NCI-H2196 treated with DMSO at 0.1 percent for 48 hours (cell line): ENCODE data around the gene APRT.
"Not testable (repeated sequence)": the region's sequence is repeated elsewhere in the genome, so short reads cannot be mapped to it uniquely, and the experiment has no call there.

ENCODE experiments used
- DNase-seq: peaks from one replicate; lab custom pipeline; 2025; ENCODE audit not compliant: unreplicated experiment; lab: John Stamatoyannopoulos, UW

Gene APRT

DNA sequence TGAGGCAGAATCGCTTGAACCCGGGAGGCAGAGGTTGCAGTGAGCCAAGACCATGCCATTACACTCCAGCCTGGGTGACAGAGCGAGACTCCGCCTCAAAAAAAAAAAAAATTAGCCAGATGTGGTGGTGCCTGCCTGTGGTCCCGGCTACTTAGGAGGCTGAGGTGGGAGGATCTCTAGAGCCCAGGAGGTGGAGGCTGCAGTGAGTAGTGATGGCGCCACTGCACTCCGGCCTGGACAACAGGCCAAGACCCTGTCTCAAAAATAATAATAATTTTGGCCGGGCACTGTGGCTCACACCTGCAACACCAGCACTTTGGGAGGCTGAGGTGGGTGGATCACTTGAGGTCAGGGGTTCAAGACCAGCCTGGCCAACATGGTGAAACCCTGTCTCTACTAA, 23.0 kb downstream of the APRT start:
- not testable (repeated sequence) for DNase-seq

DNA sequence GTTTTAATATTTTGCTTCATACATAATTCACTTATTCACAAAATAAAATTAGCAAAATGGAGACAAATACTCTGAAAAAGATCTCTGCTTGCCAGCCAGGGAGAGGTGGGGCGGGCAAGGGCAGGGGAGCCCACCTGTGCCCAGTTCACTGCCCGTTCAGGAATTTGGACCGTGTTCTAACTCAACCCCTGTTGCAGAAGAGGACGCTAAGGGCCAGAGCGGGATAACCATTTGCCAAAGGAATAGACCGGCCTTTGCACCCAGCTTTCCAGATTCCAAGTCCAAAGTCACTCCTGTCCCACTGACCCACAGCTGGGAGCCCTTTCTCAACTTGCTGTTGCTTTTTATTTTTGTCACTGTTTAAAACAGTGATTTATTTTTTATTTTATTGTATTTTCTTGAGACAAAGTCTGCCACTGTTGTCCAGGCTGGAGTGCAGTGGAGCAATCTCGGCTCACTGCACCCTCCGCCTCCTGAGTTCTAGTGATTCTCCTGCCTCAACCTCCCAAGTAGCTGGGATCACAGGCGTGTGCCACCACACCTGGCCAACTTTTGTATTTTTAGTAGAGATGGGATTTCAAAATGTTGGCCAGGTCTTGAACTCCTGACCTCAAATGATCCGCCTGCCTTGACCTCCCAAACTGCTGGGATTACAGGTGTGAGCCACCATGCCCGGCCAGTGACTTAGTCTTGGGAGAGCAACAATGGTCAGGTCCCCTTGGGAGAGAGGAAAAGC, 24.0 kb downstream of the APRT start:
- DNase-seq, result no peak

DNA sequence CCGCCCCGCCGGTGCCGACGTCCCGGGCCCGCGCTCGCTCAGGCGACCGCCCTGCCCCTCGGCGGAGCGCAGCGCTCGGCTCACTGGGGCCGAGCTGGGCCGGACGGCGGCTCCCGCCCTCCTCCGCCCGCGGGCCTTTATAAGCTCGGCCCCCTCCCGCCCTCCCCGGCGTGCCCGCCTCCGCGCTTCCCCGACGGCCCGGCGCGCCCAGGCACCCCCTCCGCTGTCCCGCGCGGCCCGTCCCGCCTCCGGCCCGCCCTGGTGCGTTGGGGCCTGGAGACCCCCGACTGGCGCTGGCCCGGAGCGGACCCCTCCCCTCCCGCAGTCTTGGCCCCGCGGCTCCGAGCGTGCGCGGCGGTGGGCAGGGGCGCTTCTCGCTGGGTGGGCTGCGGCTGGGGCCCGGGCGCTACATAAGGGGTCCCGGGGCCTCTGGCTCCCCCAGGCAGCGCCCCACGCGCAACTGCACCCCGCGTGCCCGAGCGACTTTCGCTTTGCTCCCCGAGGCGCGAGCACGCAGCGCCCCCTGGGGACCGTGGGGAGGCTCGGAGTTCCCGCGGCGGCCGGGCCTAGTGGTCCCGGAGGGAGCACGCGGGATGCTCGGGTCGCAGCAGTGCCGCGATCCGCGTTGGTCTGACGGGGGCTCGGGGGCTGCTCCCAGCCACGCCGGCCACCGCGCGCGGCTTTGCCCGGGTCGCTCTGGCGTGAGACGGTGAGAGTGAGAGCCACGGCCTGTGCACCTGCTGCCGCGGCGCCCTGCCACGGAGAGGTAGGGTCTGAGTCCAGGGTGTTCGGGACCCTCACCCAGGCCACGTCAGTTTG, 26.4 kb downstream of the APRT start, which contains the start of gene PIEZO1:
TSS of gene PIEZO1 (minus strand) at position 115 of the 819 bp plus-strand sequence. CDS start 256 bp downstream, outside the sequence.
- no peak for DNase-seq

DNA sequence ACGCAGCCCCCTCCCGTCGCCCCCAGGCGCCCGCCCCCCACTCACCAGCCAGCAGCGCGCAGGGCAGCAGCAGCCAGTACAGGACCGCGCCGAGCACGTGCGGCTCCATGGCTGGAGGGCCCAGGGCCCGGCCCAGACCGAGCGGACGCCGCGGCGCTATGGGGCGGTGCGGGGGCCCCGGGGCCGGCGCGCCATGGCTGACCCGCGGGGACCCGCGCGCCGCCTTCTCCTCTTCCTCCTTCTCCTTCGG, 26.9 kb downstream of the APRT start:
- DNase-seq, result no peak

DNA sequence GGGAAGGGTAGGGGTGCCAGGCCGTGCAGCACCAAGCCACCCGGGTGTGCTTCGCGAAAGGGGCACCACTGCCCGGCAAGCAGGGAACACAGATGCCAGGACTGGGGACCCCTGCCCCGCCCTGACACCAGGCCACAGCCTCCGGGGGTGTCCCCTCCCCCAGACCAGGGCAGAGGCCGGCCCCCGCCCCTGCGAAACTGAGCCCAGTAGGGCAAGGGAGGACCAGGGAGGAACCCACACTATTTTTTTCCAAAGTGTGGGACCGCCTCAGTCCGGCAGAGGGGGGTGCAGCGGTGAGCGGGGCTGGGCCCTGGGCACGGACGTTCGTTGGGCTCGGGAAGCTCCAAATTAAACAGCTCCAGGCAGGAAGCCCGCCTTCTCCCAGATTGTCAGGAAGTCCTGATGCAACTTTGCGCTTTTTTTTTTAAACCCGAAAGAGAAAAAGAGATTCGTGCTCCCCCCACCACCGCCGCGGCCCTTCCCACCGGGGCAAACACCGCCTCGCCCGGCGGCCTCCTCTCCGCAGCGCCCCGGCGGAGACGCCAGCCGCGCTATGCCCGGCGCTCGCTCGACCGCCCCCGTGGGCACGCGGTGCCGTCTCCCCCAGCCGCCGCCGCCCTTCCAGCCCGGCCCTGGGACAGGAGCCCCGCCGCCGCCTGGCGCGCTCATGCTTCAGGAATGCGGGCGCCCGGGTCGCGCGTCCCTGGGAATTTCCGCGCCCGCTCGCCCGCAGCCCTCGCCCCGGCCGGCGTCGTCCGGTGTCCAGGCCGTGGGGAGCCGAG, 27.5 kb downstream of the APRT start:
- no peak for DNase-seq

DNA sequence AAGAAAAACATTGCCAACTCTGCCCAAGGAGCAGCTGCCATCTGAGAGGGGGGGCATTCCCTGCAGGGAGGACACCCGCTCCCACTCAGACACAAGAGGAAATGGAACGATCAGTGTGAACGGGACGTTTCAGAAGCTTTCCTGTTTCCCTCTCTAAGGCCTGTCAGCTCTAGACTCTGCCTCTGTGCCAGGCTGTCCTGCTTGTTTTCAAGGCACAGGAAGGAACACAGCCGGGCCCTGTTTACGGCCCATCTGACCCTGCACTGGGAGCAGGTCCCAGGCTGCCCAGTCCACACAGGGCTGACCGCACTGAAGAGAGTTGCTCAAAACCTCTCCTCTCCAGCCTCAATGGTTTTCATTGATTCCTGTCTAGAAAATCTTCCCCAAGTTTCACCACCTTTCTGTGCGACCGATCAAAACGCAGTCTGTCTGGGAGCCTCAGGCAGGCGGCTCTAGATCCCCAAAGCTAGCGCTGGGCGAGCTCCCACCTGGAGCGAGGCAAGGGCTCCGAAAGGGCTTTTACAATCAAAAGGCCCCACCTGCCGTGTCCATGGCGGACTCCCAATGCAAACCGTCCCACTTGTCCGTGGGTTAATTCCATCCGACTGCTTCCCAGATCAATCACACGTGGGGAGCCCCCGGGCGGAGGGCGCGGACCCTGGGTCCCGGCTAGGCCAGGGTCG, 28.2 kb downstream of the APRT start:
- no peak for DNase-seq

DNA sequence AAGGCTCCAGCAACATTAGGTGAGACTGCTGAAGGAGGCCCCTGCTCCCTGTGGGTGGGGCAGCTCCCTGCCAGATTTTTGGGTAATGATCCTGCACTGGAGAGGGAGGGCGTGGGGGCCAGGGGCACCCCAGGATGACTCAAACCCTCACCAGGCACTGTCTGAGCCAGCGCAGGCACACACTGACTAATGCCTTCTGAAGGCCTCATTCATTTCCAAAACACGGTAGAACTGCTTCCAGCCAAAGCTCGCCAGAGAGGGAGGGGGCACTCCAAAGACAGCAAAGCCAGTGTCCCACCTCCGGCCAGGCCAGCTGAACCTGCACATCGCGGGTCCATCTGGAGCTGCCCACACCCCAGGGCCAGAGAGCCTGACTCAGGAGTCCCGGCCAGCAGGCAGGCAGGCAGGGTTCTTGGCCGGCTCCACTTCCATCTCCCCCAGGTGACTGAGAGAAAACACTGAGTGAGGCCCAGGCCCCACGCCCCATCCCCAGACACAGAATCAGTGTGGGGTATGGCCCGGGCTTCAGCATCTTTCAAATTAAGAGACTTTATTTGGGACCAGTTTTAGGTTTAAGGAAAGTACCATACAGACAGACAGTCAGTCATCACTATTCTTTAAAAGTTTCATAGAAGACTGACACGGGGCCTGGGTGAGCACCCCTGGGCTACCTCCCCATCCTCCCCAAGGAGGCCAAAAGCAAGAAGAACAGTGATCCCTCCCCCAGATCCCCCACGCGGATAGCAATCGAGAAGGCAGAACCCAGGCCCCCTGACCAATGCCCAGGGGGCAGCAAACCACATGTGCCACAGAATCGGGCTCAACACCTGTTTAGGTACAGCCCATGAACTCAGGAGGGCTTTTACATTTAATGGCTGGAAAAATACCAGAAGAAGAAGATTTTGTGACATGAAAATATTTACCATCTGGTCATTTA, 29.0 kb downstream of the APRT start:
- DNase-seq, result no peak

DNA sequence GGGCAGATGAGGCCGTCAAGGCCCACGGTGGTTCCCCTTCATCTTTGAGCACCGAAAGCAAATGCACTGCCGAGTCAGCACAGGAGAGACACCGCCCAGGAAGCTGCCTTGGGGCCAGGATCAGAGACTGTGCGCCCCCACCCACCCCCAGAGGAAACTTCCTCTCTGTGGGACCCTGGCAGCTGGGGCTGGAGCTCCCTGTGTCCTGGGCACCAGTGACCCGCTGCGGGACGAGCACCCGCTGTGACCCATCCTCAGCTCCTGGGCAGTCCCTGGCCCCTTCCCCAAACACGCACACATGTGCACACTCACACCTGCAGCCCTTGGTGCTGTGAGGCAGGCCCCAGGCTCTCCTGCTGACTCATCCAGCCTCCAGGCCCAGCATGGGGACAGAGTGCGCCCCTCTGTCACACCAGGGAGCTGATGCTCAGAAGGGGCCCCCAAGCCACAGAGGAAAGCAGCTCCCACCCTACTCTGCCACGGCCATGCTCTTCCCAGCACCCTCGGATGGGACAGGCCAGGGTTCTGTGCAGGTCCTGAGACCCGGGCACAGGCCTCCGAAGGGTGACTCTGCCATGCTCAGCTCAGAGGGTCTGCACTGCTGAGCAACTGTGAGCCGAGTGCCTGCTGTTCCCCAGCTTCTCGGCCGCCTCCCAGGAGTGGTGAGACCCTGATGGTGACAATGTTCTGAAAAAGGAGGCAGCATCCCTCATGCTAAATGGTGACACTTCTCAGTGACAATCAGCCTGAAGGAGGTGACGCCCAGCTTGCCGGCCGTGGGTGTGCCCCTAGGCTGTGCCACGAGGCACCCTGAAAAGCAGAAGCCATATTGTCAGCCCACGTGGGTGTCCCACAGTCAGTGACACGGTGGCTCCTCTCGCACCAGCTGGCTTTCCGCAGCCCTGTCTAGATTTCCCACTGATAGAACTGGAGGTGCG, 30.3 kb downstream of the APRT start:
- no peak for DNase-seq

DNA sequence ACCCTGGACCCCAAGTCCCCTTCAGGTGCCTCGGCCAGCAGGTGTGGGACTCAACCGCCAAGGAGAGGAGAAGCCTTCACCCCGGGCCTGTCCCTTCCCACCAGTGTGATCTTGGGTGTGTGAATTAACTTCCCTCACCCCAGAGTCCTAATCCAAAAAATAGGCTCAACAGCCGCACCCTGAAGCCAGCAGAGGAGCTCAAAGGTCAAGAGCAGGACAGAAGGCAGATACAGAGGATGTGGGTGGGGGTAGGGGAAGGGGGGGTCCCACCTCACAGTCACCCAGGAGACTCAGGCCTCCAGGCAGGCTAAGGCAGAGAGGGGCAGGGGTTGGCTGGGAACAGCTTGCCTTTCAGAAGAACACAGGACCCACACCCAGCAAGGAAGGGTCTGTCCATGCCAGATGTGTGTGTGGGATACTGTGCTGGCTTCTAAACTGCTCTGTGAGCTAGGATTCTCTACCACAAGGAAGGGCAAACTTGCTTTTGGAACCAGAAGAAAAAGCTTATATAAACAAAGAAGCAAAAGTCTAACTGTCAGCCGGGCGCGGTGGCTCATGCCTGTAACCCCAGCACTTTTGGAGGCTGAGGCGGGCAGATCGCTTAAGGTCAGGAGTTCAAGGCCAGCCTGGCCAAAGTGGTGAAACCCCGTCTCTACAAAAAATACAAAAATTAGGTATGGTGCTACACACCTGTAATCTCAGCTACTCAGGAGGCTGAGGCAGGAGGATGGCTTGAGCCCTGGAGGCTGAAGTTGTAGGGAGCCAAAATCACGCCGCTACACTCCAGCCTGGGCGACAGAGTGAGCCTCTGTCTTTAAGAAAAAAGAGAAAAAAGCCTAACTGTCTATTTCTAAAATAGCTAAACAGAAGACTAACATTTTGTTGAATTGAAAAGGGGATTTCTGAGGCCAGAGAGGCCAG, 31.3 kb downstream of the APRT start:
- no peak for DNase-seq

DNA sequence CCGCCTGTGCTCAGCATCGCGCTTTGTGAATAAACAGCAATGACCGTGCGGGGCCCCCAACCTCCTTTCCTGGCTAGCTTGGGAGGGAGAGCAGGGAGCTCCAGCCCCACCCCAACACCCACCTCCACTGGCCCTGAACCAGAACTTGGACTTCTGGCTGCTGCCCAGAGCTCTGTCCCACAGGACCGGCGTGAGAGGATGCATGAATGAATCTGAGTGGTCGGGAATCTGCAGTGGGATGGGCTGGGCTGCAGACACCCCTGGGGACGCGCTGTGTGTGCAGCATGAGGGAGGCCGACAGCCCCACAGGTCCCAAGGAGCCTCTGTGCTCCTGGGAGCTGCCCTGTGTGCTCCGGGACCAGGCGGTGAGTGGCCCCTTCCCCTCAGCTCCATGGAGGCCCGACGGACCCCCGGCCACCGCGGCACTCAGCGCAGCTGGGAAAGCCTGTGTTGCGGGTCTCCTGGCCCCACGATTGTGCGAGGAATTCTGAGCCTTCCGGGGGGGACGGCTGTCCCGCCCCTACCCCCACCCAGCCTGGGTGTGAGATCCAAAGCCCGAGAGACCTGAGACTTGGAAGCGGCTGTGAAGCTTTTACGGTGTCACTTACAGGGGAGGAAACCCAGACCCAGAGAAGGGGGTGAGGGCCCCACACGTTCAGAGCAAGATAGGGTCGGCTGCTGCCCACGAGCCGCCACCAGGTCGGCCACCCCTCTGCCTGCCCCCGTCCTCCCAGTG, 32.2 kb downstream of the APRT start:
- DNase-seq, result no peak

DNA sequence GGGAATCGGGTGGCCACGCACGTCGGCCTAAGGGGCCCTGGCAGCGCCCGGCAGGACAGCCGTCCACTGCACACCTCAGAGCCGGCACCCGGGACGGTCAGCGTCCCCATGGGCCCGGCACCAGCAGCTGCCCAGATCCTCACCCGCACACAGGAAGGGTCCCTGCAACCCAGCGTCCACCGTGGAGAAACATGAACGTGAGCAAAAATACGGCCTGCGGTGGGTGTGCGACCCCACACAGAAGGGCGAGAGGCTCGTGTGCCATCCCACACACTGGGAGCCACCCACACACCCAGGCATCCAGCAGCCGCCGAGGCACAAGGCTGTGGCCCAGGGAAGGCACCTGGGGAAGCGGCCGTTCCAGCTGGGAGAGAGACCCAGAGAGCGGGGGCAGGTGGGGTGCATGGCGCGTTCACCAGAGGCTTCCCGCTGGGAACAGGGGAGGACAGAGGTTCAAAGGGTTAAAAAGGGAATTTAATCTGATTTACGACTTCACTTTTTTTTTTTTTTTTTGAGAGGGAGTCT, 33.1 kb downstream of the APRT start:
- no peak for DNase-seq

DNA sequence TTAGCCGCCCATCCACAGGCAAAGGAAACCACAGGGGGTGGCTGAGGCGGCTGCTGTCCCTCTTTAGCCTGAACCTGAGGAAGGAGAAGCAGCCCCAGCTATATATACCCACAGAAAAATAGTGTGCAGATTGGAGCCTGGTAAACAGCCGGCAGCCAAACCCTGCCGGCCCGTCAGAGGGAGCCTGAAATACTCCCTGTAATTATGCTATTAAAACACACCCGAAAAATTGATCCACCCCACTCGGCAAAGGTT, 33.5 kb downstream of the APRT start:
- no peak for DNase-seq

DNA sequence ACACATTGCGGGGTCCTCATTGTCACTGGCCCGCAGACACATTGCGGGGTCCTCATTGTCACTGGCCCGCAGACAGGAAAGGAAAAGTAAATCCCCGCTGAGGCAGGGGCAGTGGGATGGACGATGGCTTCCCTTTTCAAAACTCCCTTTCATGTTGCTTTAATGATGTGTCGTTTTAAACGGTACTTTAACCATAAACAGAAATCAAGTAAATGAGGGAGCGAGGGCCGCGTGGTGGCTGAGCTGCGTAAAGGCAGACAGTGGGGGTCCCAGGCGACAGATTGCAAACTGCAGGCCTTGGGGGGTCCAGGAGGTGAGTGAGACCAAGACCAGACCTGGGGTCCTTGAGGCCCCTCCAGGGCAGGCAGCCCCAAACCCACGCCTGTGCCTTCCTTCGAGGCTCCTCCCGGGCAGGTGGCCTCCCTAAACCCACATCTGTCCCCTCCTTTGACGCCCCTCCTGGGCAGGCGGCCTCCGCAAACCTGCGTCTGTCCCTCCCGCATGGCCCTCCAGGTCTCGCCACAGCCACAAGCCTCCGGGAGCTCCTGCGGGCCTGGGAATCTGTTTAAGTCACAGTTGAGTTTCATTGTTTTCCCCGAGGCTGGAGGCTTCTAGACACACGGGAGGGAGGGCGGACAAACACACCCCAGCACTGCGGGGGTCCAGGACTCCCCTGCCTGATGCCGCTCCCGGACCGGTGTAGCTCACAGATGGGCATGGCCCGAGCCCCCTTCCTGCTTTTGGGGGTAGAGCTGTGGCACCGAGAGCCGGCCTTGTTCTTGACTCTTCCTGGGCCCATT, 34.1 kb downstream of the APRT start:
- DNase-seq, result no peak

DNA sequence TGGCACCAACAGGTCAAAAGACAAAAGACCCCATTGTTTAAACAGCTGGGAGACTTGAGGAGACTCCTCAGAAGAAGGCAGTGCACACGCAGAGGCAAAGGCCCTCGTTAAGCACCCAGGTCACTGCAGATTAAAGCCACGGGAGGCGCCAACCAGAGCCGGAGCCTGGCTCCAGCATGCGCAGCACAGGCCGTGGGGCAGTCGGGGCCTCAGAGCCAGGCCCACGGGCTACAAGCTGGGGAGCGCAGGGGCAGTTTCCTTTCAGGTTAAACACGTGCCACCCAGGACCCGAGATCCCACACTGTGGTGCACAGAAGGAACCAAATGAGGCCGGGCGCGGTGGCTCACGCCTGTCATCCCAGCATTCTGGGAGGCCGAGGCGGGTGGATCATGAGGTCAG, 35.9 kb downstream of the APRT start:
- DNase-seq, result no peak

DNA sequence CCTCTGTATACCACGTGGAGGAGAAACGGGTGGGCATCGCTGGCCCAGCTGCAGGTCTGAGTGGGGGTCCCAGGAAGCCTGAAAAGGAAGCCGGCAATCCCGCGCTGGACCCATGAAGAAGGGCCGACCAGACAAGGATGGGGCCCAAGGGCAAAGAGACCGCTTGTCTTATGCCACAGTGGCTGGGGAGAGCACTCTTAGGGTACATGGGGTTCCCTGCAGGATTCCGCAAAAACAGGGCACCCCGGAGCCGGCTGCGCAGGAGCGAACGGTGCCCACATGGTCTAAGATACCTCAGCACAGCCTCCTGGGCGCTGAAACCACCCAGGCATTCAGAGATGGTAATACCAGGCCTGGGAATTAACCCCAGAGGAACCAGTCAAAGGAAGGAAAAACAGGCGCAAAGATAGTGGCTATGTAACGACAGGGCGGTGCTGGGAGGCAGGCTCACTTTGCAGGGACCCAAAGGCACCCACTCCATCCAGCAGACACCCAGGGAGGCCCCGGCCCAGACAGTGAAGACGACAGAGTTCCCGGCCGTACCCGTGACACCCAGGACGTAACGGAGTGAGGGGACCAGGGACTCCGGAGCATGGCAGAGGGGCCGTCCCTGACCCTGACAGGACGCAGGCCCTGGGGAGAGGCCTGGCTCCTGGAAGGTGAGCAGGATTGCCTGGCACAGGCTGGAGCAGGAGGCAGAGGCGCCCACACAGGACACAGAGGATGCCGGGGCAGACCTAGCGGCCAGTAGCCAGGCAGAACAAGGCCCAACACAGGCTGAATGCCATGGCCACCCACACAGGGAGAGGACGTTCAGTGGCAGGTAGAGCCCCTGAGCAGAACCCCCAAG, 37.0 kb downstream of the APRT start:
- no peak for DNase-seq

DNA sequence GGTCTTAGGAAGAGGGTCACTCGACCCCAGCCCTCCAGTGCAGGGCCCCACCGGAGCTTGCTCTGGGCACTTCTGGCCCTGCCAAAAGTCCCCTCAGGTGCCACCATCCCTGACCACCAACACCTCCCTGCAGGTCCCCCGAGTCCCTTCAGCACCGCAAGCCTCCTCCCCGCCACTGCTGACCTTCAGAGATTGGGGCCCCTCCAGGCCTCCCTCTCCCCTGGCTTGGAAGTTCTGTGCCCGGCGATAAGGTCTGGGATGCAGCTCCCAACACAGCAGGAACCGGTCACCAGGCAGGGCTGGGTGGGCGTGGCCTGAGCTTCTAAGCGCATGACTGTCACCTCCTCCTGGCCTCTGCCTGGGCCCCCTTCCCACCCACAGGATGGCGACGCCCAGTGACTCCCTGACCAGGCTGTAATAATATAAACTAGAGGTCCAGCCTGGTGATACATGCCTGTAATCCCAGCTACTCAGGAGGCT, 37.9 kb downstream of the APRT start:
- no peak for DNase-seq
